HUES64 (cell line): Measurements from ENCODE around the gene ARSB.

Experiments
- H3K27ac ChIP-seq: 2 replicates; pipeline ENCODE4 v1.7.0; 2013; ENCODE audit warnings: low read depth, low read length, inconsistent platforms
- H3K27me3 ChIP-seq: 2 replicates; pipeline ENCODE4 v1.6.1; 2013; ENCODE audit warnings: mild to moderate bottlenecking, low read length; ENCODE audit not compliant: insufficient read depth
- H3K36me3 ChIP-seq: 2 replicates; pipeline ENCODE4 v1.6.1; 2013; ENCODE audit warnings: mild to moderate bottlenecking, low read length; ENCODE audit not compliant: insufficient read depth
- H3K4me1 ChIP-seq: 2 replicates; pipeline ENCODE4 v1.6.1; 2013; ENCODE audit warnings: mild to moderate bottlenecking, low read length, moderate library complexity; ENCODE audit not compliant: insufficient read depth
- H3K4me3 ChIP-seq: 2 replicates; pipeline ENCODE4 v1.5.1; 2013; ENCODE audit warnings: mild to moderate bottlenecking, low read length, moderate library complexity
- H3K9ac ChIP-seq: 2 replicates; pipeline ENCODE4 v1.6.1; 2013; ENCODE audit warnings: mild to moderate bottlenecking, low read depth, low read length
- H3K9me3 ChIP-seq: 2 replicates; pipeline ENCODE4 v1.6.1; 2013; ENCODE audit warnings: low read depth, low read length; ENCODE audit not compliant: insufficient read depth
- WGBS: fragments of 150-250, 120-280 bp; methylation state at CpG from one replicate; pipeline ENCODE4 v1.1.7; 2013; ENCODE audit warnings: missing lambda C conversion rate; 5-methylcytosine and 5-hydroxymethylcytosine counted together

The ARSB gene

GRCh38 chr5:78829811-78830527 lies 155.1 kb downstream of the ARSB start:
- Histone ChIP-seq H3K4me1 (peaks cover under 1% of the 10 kb centered on the region; the same call in 1 of the 2 replicates), H3K27ac (no peak overlapping the region), H3K36me3 (no peaks in the 10 kb centered on the region), H3K9me3 (no peaks in the 10 kb centered on the region), H3K4me3 (no peak overlapping the region), H3K27me3 (no peaks in the 10 kb centered on the region), H3K9ac (no peak overlapping the region)
- WGBS: 78% methylated on average over 4 of the region's 6 CpGs

- Histone ChIP-seq H3K9ac (no peak overlapping the region), H3K36me3 (no peaks in the 10 kb centered on the region), H3K27ac (no peak overlapping the region), H3K27me3 (no peaks in the 10 kb centered on the region), H3K9me3 (no peaks in the 10 kb centered on the region), H3K4me1 (0 out of 2 replicates have a peak, but pooled peaks cover 5% of the 10 kb centered on the region), H3K4me3 (no peak overlapping the region)
- 96% methylated on average over 2 of the region's 4 CpGs for WGBS
These were observed 157.4 kb downstream of the ARSB start for GRCh38 chr5:78827725-78828124.

GRCh38 chr5:78824831-78825281 lies 160.3 kb downstream of the ARSB start:
- Histone ChIP-seq H3K9ac (no peak overlapping the region), H3K4me3 (no peak overlapping the region), H3K36me3 (no peaks in the 10 kb centered on the region), H3K27me3 (no peaks in the 10 kb centered on the region), H3K9me3 (no peaks in the 10 kb centered on the region), H3K27ac (no peak overlapping the region), H3K4me1 (0 out of 2 replicates have a peak, but pooled peaks cover 5% of the 10 kb centered on the region)
- 83% methylated on average over 2 of the region's 2 CpGs for WGBS

- Histone ChIP-seq H3K9ac (no peak overlapping the region), H3K36me3 (no peaks in the 10 kb centered on the region), H3K9me3 (no peaks in the 10 kb centered on the region), H3K27ac (no peak overlapping the region), H3K4me1 (0 out of 2 replicates have a peak, but pooled peaks cover 5% of the 10 kb centered on the region), H3K4me3 (no peak overlapping the region), H3K27me3 (no peaks in the 10 kb centered on the region)
- WGBS: 100% methylated on average over 1 of the region's 1 CpG
These were observed 161.9 kb downstream of the ARSB start for GRCh38 chr5:78823196-78823595.

GRCh38 chr5:78821536-78822021 lies 163.5 kb downstream of the ARSB start:
- H3K4me3 ChIP-seq: no peak overlapping the region
- H3K4me1 ChIP-seq: 0 out of 2 replicates have a peak, but pooled peaks cover 5% of the 10 kb centered on the region
- no peak overlapping the region for H3K9ac ChIP-seq
- H3K36me3 ChIP-seq: no peaks in the 10 kb centered on the region
- no peaks in the 10 kb centered on the region for H3K9me3 ChIP-seq
- H3K27ac ChIP-seq: no peak overlapping the region
- no peaks in the 10 kb centered on the region for H3K27me3 ChIP-seq
- WGBS: 100% methylated on average over 1 of the region's 2 CpGs

- H3K9ac ChIP-seq: no peak overlapping the region
- no peaks in the 10 kb centered on the region for H3K27me3 ChIP-seq
- H3K4me3 ChIP-seq: no peak overlapping the region
- H3K9me3 ChIP-seq: no peaks in the 10 kb centered on the region
- H3K36me3 ChIP-seq: no peaks in the 10 kb centered on the region
- H3K4me1 ChIP-seq: 0 out of 2 replicates have a peak, but pooled peaks cover 5% of the 10 kb centered on the region
- WGBS: 88% methylated on average over 1 of the region's 1 CpG
- no peak overlapping the region for H3K27ac ChIP-seq
These were observed 165.4 kb downstream of the ARSB start for GRCh38 chr5:78819707-78820106.

GRCh38 chr5:78819166-78819565 lies 165.9 kb downstream of the ARSB start:
- Histone ChIP-seq H3K27me3 (no peaks in the 10 kb centered on the region), H3K36me3 (no peaks in the 10 kb centered on the region), H3K4me3 (no peak overlapping the region), H3K27ac (no peak overlapping the region), H3K9ac (no peak overlapping the region), H3K4me1 (no peaks in the 10 kb centered on the region), H3K9me3 (no peaks in the 10 kb centered on the region)
- WGBS: 87% methylated on average over 3 of the region's 3 CpGs

- no peaks in the 10 kb centered on the region for H3K27me3 ChIP-seq
- WGBS: 95% methylated on average over 3 of the region's 3 CpGs
These were observed 168.9 kb downstream of the ARSB start for GRCh38 chr5:78816143-78816765.

GRCh38 chr5:78813906-78814530 lies 171.1 kb downstream of the ARSB start:
- WGBS: 98% methylated on average over 2 of the region's 2 CpGs
- Histone ChIP-seq H3K27ac (no peak overlapping the region), H3K4me3 (no peak overlapping the region)

More at GRCh38 chr5:78816143-78816765, 168.9 kb downstream of the ARSB start:
- H3K9me3 ChIP-seq: no peaks in the 10 kb centered on the region
- H3K27ac ChIP-seq: no peak overlapping the region
- no peaks in the 10 kb centered on the region for H3K36me3 ChIP-seq
- no peaks in the 10 kb centered on the region for H3K4me1 ChIP-seq
- no peak overlapping the region for H3K9ac ChIP-seq
- H3K4me3 ChIP-seq: no peak overlapping the region

GRCh38 chr5:78813286-78813685 lies 171.8 kb downstream of the ARSB start:
- no peak overlapping the region for H3K27ac ChIP-seq
- no peaks in the 10 kb centered on the region for H3K27me3 ChIP-seq
- peaks cover 5% of the 10 kb centered on the region for H3K4me1 ChIP-seq
- H3K9me3 ChIP-seq: no peaks in the 10 kb centered on the region
- H3K36me3 ChIP-seq: no peaks in the 10 kb centered on the region
- 86% methylated on average over 1 of the region's 1 CpG for WGBS
- H3K9ac ChIP-seq: no peak overlapping the region
- H3K4me3 ChIP-seq: no peak overlapping the region

More at GRCh38 chr5:78813906-78814530, 171.1 kb downstream of the ARSB start:
- H3K36me3 ChIP-seq: no peaks in the 10 kb centered on the region
- H3K4me1 ChIP-seq: peaks cover 5% of the 10 kb centered on the region
- H3K9me3 ChIP-seq: no peaks in the 10 kb centered on the region
- H3K9ac ChIP-seq: no peak overlapping the region
- no peaks in the 10 kb centered on the region for H3K27me3 ChIP-seq

- Histone ChIP-seq H3K9ac (no peak overlapping the region), H3K36me3 (no peaks in the 10 kb centered on the region), H3K27ac (no peak overlapping the region), H3K4me1 (peaks cover 5% of the 10 kb centered on the region), H3K9me3 (no peaks in the 10 kb centered on the region), H3K27me3 (no peaks in the 10 kb centered on the region), H3K4me3 (no peak overlapping the region)
- 89% methylated on average over 1 of the region's 1 CpG for WGBS
These were observed 173.2 kb downstream of the ARSB start for GRCh38 chr5:78811866-78812265.
